Endothelial cell of umbilical vein (primary cell): ENCODE results near the gene CAMSAP1. TPM values are rescaled to one million over a fixed set of nuclear protein-coding genes. Genes with fewer than 3 reads are reported as not detected.

Source experiments
- BruUV-seq: library from RNA; stranded (reverse); fragments of 400-500 nt; replicated peaks from 2 replicates; lab custom pipeline; 2021; lab: Mats Ljungman, UMichigan
- CTCF ChIA-PET: fragments of 300-600, 350-600 bp; sonication (Branson Sonifier 250); formaldehyde crosslinking; loops from one replicate; lab custom pipeline; 2021; ENCODE audit warnings: antibody characterized with exemption, inconsistent platforms; lab: Charles Lee
- POLR2A ChIA-PET: fragments of 300-600, 350-600 bp; sonication (Branson Sonifier 250); formaldehyde crosslinking; loops from one replicate; lab custom pipeline; 2021; ENCODE audit warnings: antibody characterized with exemption, inconsistent platforms; lab: Charles Lee
- DNase-seq: peaks from one replicate; pipeline ENCODE4 v3.0.0-alpha.2; 2011; ENCODE audit warnings: low read depth, low spot score
- FAIRE-seq: peaks from 2 replicates; lab custom pipeline; 2011; peaks lifted over from hg19 to GRCh38; lab: Jason Lieb, UNC
- H2AFZ ChIP-seq: 2 replicates; pipeline ENCODE4 v1.6.0; 2012; ENCODE audit warnings: low read depth, low read length, control low read depth, inconsistent platforms
- H3K27ac ChIP-seq: 2 replicates; pipeline ENCODE4 v1.5.1; 2011; ENCODE audit warnings: low read depth, mild to moderate bottlenecking, control low read depth, low read length, moderate library complexity; ENCODE audit not compliant: insufficient read depth
- H3K27me3 ChIP-seq, 2 experiments: 2 replicates each; pipeline versions ENCODE4 v1.6.0 to v1.6.1; 2011; ENCODE audit warnings: low read length in 2 of 2, mixed read lengths in 1 of 2; ENCODE audit not compliant: control insufficient read depth in 2 of 2, insufficient read depth in 2 of 2
- H3K36me3 ChIP-seq, 2 experiments: 2 replicates in 1 of 2; 3 replicates in 1 of 2; pipeline ENCODE4 v1.5.1; 2011; ENCODE audit warnings: low read length in 2 of 2, mild to moderate bottlenecking in 1 of 2, moderate library complexity in 1 of 2; ENCODE audit not compliant: control insufficient read depth in 2 of 2, insufficient read depth in 2 of 2; ENCODE audit errors: extremely low read depth in 1 of 2
- H3K4me1 ChIP-seq: 3 replicates; pipeline ENCODE4 v1.5.1; 2011; ENCODE audit warnings: mild to moderate bottlenecking, low read length; ENCODE audit not compliant: control insufficient read depth, insufficient read depth; ENCODE audit errors: extremely low read depth
- H3K4me2 ChIP-seq: 2 replicates; pipeline ENCODE4 v1.6.1; 2011; ENCODE audit warnings: low read length, control low read depth, mixed read lengths; ENCODE audit not compliant: insufficient read depth
- H3K4me3 ChIP-seq, 3 experiments: fragments of 200-600 bp in 1 of 3; sonication (generic), shearing (Covaris generic) in 1 of 3; replicated peaks in 1 of 3; 2 replicates each; pipeline ENCODE4 v1.5.1; 2011 to 2016; ENCODE audit warnings: control low read depth in 3 of 3, low read length in 3 of 3, mild to moderate bottlenecking in 2 of 3, inconsistent platforms in 1 of 3, low read depth in 1 of 3, moderate library complexity in 1 of 3; ENCODE audit not compliant: insufficient read depth in 1 of 3
- H3K79me2 ChIP-seq: 2 replicates; pipeline ENCODE4 v1.6.0; 2012; ENCODE audit warnings: low read length, inconsistent platforms; ENCODE audit not compliant: control insufficient read depth, insufficient read depth
- H3K9ac ChIP-seq: replicated peaks from 2 replicates; pipeline ENCODE3; 2011; ENCODE audit warnings: low read length, control low read depth; ENCODE audit not compliant: insufficient read depth; ENCODE audit errors: extremely low read depth
- H3K9me1 ChIP-seq: replicated peaks from 3 replicates; pipeline ENCODE4 v1.6.0; 2011; ENCODE audit warnings: mild to moderate bottlenecking, low read length; ENCODE audit not compliant: control insufficient read depth, insufficient read depth; ENCODE audit errors: extremely low read depth
- H3K9me3 ChIP-seq: replicated peaks from 2 replicates; pipeline ENCODE4 v1.5.1; 2012; ENCODE audit warnings: low read length, inconsistent platforms; ENCODE audit not compliant: control insufficient read depth, insufficient read depth
- H4K20me1 ChIP-seq: replicated peaks from 2 replicates; pipeline ENCODE3; 2011; ENCODE audit warnings: mild to moderate bottlenecking, low read length; ENCODE audit not compliant: control insufficient read depth, insufficient read depth; ENCODE audit errors: extremely low read depth
- MYC ChIP-seq: IDR thresholded peaks from one replicate; pipeline ENCODE4 v1.6.1; 2011; ENCODE audit warnings: mild to moderate bottlenecking, low read depth, low read length
- POLR2A ChIP-seq: IDR thresholded peaks from 2 replicates; pipeline ENCODE4 v1.6.1; 2012; ENCODE audit warnings: low read depth, mild to moderate bottlenecking, control low read depth, low read length
- POLR2AphosphoS5 ChIP-seq: IDR thresholded peaks from 2 replicates; pipeline ENCODE4 v1.6.1; 2012; ENCODE audit warnings: low read depth, mild to moderate bottlenecking, control low read depth, low read length, moderate library complexity; ENCODE audit not compliant: insufficient read depth
- dilution Hi-C: fragments of 300-500 bp; cut with MboI; formaldehyde crosslinking; loops from one replicate; pipeline ENCODE4 v1.15.0; 2019; ENCODE audit warnings: low sequenced_read_pairs; ENCODE audit not compliant: extremely low pct_ligation_motif_present
- intact Hi-C: fragments of 100-400 bp; cut with micrococcal nuclease; formaldehyde crosslinking; loops from one replicate; pipeline ENCODE4 v1.10.0; 2022
- polyA plus RNA-seq, 4 experiments: library from polyadenylated mRNA; depleted of rRNA in 3 of 4; stranded (reverse) in 3 of 4; unstranded in 1 of 4; fragments of >200 nt; gene quantifications; 2 replicates each; pipeline versions ENCODE4 v1.2.1 to v1.2.3, GENCODE V29; 2011 to 2012; ENCODE audit warnings: missing spikeins in 1 of 4
- total RNA-seq: library from RNA; stranded (reverse); gene quantifications from 2 replicates; pipeline ENCODE4 v1.2.3, GENCODE V29; 2021
- TF ChIP-seq, protein P1 (sequence below): IDR thresholded peaks from 2 replicates; pipeline ENCODE4 v1.6.1; 2011; ENCODE audit not compliant: insufficient read depth, insufficient read length

Gene CAMSAP1
- total and polyA plus RNA-seq, 2 donors (not counting 3 experiments of a cell fraction or from before 2014, with no cell fraction given): 8.1 to 25.5 TPM

DNA sequence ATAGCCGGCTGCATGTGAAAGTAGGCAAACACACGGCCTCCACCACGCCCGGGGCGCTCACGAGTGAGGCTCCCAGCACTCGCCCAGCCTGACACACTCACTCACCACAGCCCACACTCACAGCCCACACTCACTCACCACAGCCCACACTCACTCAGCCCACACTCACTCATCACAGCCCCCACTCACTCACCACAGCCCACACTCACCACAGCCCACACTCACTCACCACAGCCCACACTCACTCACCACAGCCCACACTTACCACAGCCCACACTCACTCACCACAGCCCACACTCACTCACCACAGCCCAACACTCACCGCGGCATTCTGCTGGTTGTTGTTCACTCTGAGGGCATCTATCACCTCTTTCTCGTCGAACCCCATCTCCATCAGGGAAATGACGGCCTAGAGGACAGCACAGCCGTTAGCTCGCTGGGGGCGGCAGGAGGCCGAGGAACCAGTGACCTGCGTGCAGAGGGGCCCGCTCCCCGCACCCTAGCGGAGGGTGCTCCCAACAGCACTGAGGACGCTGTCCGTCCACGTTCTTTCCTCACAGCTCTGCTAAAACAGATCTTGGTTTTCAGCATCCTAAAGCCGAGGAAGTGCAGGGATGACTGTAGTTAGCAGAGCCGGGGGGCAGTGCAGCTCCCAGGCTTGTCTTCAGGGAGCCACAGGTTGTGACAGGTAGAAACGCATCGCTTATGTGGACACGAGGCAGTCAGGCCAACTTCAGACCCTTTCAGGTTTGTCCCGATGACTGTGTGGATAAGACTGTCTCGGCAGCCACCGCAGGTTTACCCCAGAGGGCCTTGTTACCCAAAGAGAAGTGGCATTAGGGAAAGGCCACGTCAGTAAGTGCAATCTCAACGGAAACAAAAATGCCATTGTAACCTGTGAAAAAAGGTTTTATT is 32.3 kb upstream of the CAMSAP1 start:
- FAIRE-seq (no peak), DNase-seq (no peak)
- Histone ChIP-seq H3K9me3 (no peaks in the 10 kb centered on the region), H3K4me2 (no peak overlapping the region), H3K9ac (no peak overlapping the region), H3K27ac (no peak overlapping the region), H3K9me1 (no peaks in the 10 kb centered on the region), H4K20me1 (no peaks in the 10 kb centered on the region), H3K79me2 (no peaks in the 10 kb centered on the region), H3K27me3 (no peaks in the 10 kb centered on the region), H3K4me3 (no peak overlapping the region), H2AFZ (no peak overlapping the region), H3K36me3 (peaks cover 0 to 17% of the 10 kb centered on the region in 2 experiments), H3K4me1 (peaks cover 2% of the 10 kb centered on the region)
- ChIA-PET CTCF (interaction anchor here (1.4 kb wide), 1 partner anchor 16 kb away, joined by 3 read pairs; no protein-coding TSS in a partner anchor), POLR2A (no interaction called here)
- dilution Hi-C loops: no loop called here
- no TSS peak for BruUV-seq
- TF ChIP-seq, protein P1, sequence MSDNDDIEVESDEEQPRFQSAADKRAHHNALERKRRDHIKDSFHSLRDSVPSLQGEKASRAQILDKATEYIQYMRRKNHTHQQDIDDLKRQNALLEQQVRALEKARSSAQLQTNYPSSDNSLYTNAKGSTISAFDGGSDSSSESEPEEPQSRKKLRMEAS: no peak
- TF ChIP-seq POLR2A (no peak), MYC (no peak), POLR2AphosphoS5 (no peak)
- intact Hi-C loops: loop anchor here (2.0 kb wide), 1 partner anchor 13 kb away; no protein-coding TSS in a partner anchor
